ENCODE results near the gene STMN1. TPM values are rescaled to one million over a fixed set of nuclear protein-coding genes. Genes with fewer than 3 reads are reported as not detected.

Gene STMN1
- total and polyA plus RNA-seq, 2 of the 8 experiments (the other 6 are each of a cell fraction or from before 2014, with no cell fraction given), result 116 to 564 TPM

- TF ChIP-seq POU5F1 (IDR thresholded peaks at IDR 0.05; ENCODE audit: low read depth, low read length), result no peak
Observed at GRCh38 chr1:25873120-25873519, 33.1 kb downstream of the STMN1 start (continued).

Data from H1 (cell line).